NB4 (cell line): Measurements from ENCODE around the gene SNHG17.
"Not testable (repeated sequence)": the region's sequence is repeated elsewhere in the genome, so short reads cannot be mapped to it uniquely, and the experiment has no call there.

ENCODE experiments used
- DNase-seq: peaks from one replicate; pipeline ENCODE4 v3.0.0; 2010; ENCODE audit warnings: low read depth
- H3K4me3 ChIP-seq: one replicate; pipeline ENCODE4 v1.5.1; 2011; ENCODE audit warnings: mild to moderate bottlenecking, low read depth, low read length, moderate library complexity
- CTCF ChIP-seq: IDR thresholded peaks from one replicate; pipeline ENCODE4 v1.5.1; 2012; ENCODE audit warnings: low read depth, low read length
- MAX ChIP-seq: IDR thresholded peaks from 2 replicates; pipeline ENCODE4 v1.6.1; 2011; ENCODE audit warnings: low read depth, low read length
- MYC ChIP-seq: IDR thresholded peaks from 2 replicates; pipeline ENCODE4 v1.6.1; 2011; ENCODE audit warnings: low read depth, low read length
- POLR2A ChIP-seq: IDR thresholded peaks from 2 replicates; pipeline ENCODE4 v1.6.1; 2011; ENCODE audit warnings: mild to moderate bottlenecking; ENCODE audit not compliant: insufficient read length; ENCODE audit errors: extremely low read depth

SNHG17 gene

GRCh38 chr20:38402816-38403215, 32.3 kb downstream of the SNHG17 start:
- no peak for DNase-seq
- no peak overlapping the region for H3K4me3 ChIP-seq
- TF ChIP-seq CTCF (no peak), POLR2A (no peak), MYC (no peak), MAX (no peak)

- no peak for DNase-seq
- TF ChIP-seq CTCF: no peak
- no peak for TF ChIP-seq MYC
- TF ChIP-seq MAX: no peak
- TF ChIP-seq POLR2A: no peak
- H3K4me3 ChIP-seq: no peak overlapping the region
Observed at GRCh38 chr20:38402089-38402488, 33.0 kb downstream of the SNHG17 start.

GRCh38 chr20:38395751-38396395, 39.3 kb downstream of the SNHG17 start:
- not testable (repeated sequence) for H3K4me3 ChIP-seq, DNase-seq

- no peak overlapping the region for H3K4me3 ChIP-seq
- no peak for TF ChIP-seq MYC
- no peak for TF ChIP-seq POLR2A
- TF ChIP-seq CTCF: no peak
- no peak for TF ChIP-seq MAX
- no peak for DNase-seq
Observed at GRCh38 chr20:38395165-38395564, 40.0 kb downstream of the SNHG17 start.

- no peak for DNase-seq
- H3K4me3 ChIP-seq: no peak overlapping the region
- TF ChIP-seq CTCF (no peak), MYC (no peak), MAX (no peak), POLR2A (no peak)
Observed at GRCh38 chr20:38393259-38393658, 41.9 kb downstream of the SNHG17 start.

GRCh38 chr20:38392356-38392755, 42.8 kb downstream of the SNHG17 start:
- no peak for DNase-seq
- H3K4me3 ChIP-seq: no peak overlapping the region
- no peak for TF ChIP-seq CTCF
- TF ChIP-seq MAX: peak; percentile 79
- no peak for TF ChIP-seq POLR2A
- no peak for TF ChIP-seq MYC
